Adrenal gland (tissue), 5 donors: ENCODE data around the gene PTGFRN.

Experiments
- POLR2A ChIP-seq, 2 donors: fragments of 450-650 bp; IDR thresholded peaks; one replicate each; pipeline ENCODE4 v1.6.1; 2017; ENCODE audit warnings: antibody characterized with exemption in 2 of 2, mild to moderate bottlenecking in 2 of 2, moderate library complexity in 1 of 2
- TF ChIP-seq, protein P1 (sequence below), 6 experiments: fragments of 450-650 bp in 4 of 6; fragments of 200-600 bp in 2 of 6; sonication (generic) in 1 of 6; IDR thresholded peaks; 1 replicate in 5 of 6; 2 replicates in 1 of 6; pipeline versions ENCODE4 v1.5.1 to v1.8.0; 2016 to 2021; ENCODE audit warnings: antibody characterized with exemption in 6 of 6, mild to moderate bottlenecking in 2 of 6, moderate library complexity in 1 of 6
- donor health status: DM: no; HTN: no; CAD: no.

DNA sequence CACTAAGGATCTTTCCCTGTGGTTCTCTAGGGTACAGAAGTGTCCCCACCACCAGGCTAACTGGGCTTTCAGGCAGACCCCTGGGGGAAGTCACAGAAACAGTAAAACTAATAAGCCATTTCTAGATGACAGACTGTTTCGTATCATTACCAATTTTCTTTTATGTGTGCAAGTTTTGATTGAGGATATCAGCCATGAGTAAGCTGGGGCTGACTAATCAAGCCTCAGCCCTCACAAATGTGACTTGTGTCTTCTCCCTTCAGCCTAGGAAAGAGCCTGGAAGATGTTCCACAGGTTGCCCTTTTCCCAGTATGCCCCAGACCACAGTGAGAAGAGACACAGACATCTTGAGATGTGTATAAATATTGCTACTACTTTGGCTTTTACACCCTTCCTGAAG is 10.5 kb downstream of the PTGFRN start:
- TF ChIP-seq, protein P1, sequence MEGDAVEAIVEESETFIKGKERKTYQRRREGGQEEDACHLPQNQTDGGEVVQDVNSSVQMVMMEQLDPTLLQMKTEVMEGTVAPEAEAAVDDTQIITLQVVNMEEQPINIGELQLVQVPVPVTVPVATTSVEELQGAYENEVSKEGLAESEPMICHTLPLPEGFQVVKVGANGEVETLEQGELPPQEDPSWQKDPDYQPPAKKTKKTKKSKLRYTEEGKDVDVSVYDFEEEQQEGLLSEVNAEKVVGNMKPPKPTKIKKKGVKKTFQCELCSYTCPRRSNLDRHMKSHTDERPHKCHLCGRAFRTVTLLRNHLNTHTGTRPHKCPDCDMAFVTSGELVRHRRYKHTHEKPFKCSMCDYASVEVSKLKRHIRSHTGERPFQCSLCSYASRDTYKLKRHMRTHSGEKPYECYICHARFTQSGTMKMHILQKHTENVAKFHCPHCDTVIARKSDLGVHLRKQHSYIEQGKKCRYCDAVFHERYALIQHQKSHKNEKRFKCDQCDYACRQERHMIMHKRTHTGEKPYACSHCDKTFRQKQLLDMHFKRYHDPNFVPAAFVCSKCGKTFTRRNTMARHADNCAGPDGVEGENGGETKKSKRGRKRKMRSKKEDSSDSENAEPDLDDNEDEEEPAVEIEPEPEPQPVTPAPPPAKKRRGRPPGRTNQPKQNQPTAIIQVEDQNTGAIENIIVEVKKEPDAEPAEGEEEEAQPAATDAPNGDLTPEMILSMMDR (IDR thresholded peaks at IDR 0.05), result no peak
- TF ChIP-seq POLR2A (IDR thresholded peaks at IDR 0.05), result no peak
